Heart right ventricle (tissue), 16 donors: ENCODE data around the gene RAVER1. TPM values are rescaled to one million over a fixed set of nuclear protein-coding genes. Genes with fewer than 3 reads are reported as not detected.

Experiments
- ATAC-seq, 8 donors: fragments of 200-7000 bp; cut with Tn5 transposase; one replicate each; pipeline ENCODE4 v1.9.1; 2020; ENCODE audit warnings: mild to moderate bottlenecking in 8 of 8, moderate library complexity in 8 of 8, moderate number of reproducible peaks in 1 of 8
- DNase-seq, 2 donors: peaks; one replicate each; pipeline ENCODE4 v3.0.0-alpha.2; 2020
- H3K27ac ChIP-seq, 10 donors: fragments of 200-600 bp; sonication (generic) in 2 of 10; one replicate each; pipeline versions ENCODE4 v1.5.0 to v1.8.0; 2020 to 2022; ENCODE audit warnings: mild to moderate bottlenecking in 3 of 10
- H3K27me3 ChIP-seq, 7 donors: fragments of 200-600 bp; one replicate each; pipeline ENCODE4 v1.8.0; 2021 to 2022; ENCODE audit warnings: mild to moderate bottlenecking in 2 of 7
- H3K36me3 ChIP-seq, 9 donors: fragments of 200-600 bp; sonication (generic) in 1 of 9; one replicate each; pipeline versions ENCODE4 v1.5.0 to v1.8.0; 2020 to 2022; ENCODE audit warnings: mild to moderate bottlenecking in 2 of 9
- H3K4me1 ChIP-seq, 9 donors: fragments of 200-600 bp; sonication (generic) in 1 of 9; one replicate each; pipeline versions ENCODE4 v1.5.0 to v1.8.0; 2020 to 2022; ENCODE audit warnings: mild to moderate bottlenecking in 4 of 9
- H3K4me3 ChIP-seq, 10 donors: fragments of 200-600 bp; sonication (generic) in 2 of 10; one replicate each; pipeline versions ENCODE4 v1.5.0 to v1.8.0; 2020 to 2022; ENCODE audit warnings: mild to moderate bottlenecking in 7 of 10, moderate library complexity in 2 of 10
- H3K9me3 ChIP-seq, 11 donors: fragments of 200-600 bp in 10 of 11; sonication (generic) in 2 of 11; one replicate each; pipeline versions ENCODE4 v1.5.0 to v1.8.0; 2013 to 2022; ENCODE audit warnings: mild to moderate bottlenecking in 2 of 11, control low read depth in 1 of 11, moderate library complexity in 1 of 11
- WGBS, 2 donors: extraction: QIAGEN DNeasy Blood & Tissue Kit; methylation state at CpG; one replicate each; pipeline ENCODE4 v1.1.7; 2013; ENCODE audit warnings: inconsistent platforms in 1 of 2; 5-methylcytosine and 5-hydroxymethylcytosine counted together
- intact Hi-C, 10 donors: fragments of 100-400 bp; cut with DNase I; formaldehyde crosslinking; loops; one replicate each; pipeline versions ENCODE4 v1.11.1 to v1.14.2; 2022
- polyA plus RNA-seq, 2 donors: library from polyadenylated mRNA; stranded (reverse); fragments of 200-250 nt; gene quantifications; one replicate each; pipeline ENCODE4 v1.2.3, GENCODE V29; 2013
- total RNA-seq, 10 donors: library from RNA; stranded (reverse); fragmentation: NEBNext Ultra II Directional in 3 of 10; extraction: Animal tissue kit (Norgen Biotek cat#: 25700) in 3 of 10; gene quantifications; one replicate each; pipeline versions ENCODE4 v1.2.1 to v1.2.4, GENCODE V29; 2021 to 2023
- TF ChIP-seq, protein P1 (sequence below), 9 donors: fragments of 200-600 bp; sonication (generic) in 2 of 9; IDR thresholded peaks; one replicate each; pipeline versions ENCODE4 v1.5.0 to v1.8.0; 2021 to 2022; ENCODE audit warnings: antibody characterized with exemption in 9 of 9, mild to moderate bottlenecking in 5 of 9, moderate library complexity in 1 of 9
- donor health status: Arrhythmogenic right ventricular cardiomyopathy.
- donor health status: ischemic (EF 13 %, LVEDD 7.1; RV severe dilation, severe dysfunction).
- donor health status: healthy with polysubstance abuse.
- donor health status: DM: no; HTN: yes; CAD: no.
- donor health status: DM: no; HTN: no; CAD: no.
- donor health status: ischemic (EF 25% LVEDD 6.9; RV normal size, moderate dysfunction).
- donor health status: ischemic (EF 25% LVEDD 5.7; RV mildly dilated, moderate dysfunction).
- donor health status: healthy.
- donor health status: DM: yes; HTN: yes; CAD: no.
- donor health status: Ischemic cardiomyopathy.
- donor health status: ischemic (EF 35%, LVEDD 5.7; RV mildly dilated, moderate dysfunction).
- donor health status: nonischemic (EF 11% LVEDD 7.7; RV severe dilation, severe dysfunction).
- donor health status: DM: yes; HTN: yes; CAD: no.
- donor health status: PGD.
- donor health status: ischemic (EF 29% LVEDD 5.4; RV normal size, mild dysfunction).
- donor health status: nonischemic (EF 23%, LVEDD 6.1; RV moderate dilation, normal function).

The RAVER1 gene
- total and polyA plus RNA-seq, 12 donors: 5.1 to 16.9 (median 12.2) TPM

DNA sequence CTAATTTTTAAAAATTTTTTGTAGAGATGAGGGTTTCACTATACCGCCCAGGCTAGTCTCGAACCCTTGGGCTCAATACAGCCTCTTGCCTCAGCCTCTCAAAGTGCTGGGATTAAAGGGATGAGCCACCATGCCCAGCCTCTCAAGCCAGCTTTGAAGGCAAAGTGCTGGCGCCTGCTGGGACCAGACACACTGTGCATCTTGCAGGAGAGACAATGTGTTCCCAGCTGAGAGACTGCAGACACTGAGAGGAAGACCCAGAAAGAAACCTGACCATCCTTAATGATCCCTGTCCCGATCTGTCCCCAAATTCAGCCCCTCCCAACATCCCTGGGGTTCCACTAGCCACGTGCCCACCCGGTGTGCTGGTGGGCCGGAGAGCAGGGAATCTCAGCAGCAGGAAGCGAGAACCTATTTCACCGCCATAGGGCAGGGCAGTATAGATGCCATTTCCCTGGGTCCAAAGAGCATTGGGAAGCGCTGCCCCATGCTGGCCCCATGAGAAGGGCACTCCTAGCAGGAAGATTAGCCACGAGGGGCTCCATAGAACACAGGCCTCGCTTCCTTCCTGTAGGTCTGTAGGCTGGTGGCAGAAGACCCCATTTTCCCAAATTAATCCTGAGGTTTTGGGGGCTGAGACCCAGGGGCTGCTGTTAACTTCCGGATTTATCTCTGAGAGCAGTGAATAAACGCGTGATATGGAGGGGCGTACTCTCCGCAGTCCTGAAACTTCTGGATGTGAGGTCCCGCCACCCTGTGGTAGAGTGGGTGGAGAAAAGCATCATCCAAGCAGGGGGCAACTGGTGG, 968 bp downstream of the RAVER1 start:
- H3K9me3 ChIP-seq: no peaks in the 10 kb centered on the region
- peak overlapping the region in 9 of 10 donors; percentile 83 to 96 (median 91) for H3K27ac ChIP-seq
- 33 to 35% methylated on average over 18 of the region's 18 CpGs for WGBS, 2 donors
- no peak for DNase-seq
- TF ChIP-seq, protein P1, sequence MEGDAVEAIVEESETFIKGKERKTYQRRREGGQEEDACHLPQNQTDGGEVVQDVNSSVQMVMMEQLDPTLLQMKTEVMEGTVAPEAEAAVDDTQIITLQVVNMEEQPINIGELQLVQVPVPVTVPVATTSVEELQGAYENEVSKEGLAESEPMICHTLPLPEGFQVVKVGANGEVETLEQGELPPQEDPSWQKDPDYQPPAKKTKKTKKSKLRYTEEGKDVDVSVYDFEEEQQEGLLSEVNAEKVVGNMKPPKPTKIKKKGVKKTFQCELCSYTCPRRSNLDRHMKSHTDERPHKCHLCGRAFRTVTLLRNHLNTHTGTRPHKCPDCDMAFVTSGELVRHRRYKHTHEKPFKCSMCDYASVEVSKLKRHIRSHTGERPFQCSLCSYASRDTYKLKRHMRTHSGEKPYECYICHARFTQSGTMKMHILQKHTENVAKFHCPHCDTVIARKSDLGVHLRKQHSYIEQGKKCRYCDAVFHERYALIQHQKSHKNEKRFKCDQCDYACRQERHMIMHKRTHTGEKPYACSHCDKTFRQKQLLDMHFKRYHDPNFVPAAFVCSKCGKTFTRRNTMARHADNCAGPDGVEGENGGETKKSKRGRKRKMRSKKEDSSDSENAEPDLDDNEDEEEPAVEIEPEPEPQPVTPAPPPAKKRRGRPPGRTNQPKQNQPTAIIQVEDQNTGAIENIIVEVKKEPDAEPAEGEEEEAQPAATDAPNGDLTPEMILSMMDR (IDR thresholded peaks at IDR 0.05): peak in 1 of 9 donors; percentile 10
- peaks cover 0 to 53% (median 32%) of the 10 kb centered on the region in 9 donors for H3K36me3 ChIP-seq
- peak overlapping the region; percentile 60 to 94 (median 76) for H3K4me3 ChIP-seq
- intact Hi-C loops: loop anchor here in 6 of 10 donors (1.0 to 10.0 kb wide), 7 partner anchors 16 to 65 kb away; partner anchors contain the start of genes ICAM1 (in 5 of the 6), TYK2 (in 2 of the 6), FDX2 (in 1 of the 6) and ICAM4 (in 1 of the 6)
- ATAC-seq: no peak
- no peaks in the 10 kb centered on the region for H3K27me3 ChIP-seq
- H3K4me1 ChIP-seq: peaks cover 4 to 38% (median 31%) of the 10 kb centered on the region in 9 donors

- DNase-seq: no peak
- Histone ChIP-seq H3K36me3 (peaks cover 0 to 70% (median 55%) of the 10 kb centered on the region in 9 donors), H3K27me3 (no peaks in the 10 kb centered on the region), H3K9me3 (no peaks in the 10 kb centered on the region), H3K4me3 (no peak overlapping the region), H3K4me1 (peaks cover 4 to 29% (median 22%) of the 10 kb centered on the region in 9 donors), H3K27ac (no peak overlapping the region)
- intact Hi-C loops: loop anchor here in 1 of 10 donors (5.0 kb wide), 1 partner anchor 42 kb away; the partner anchor contains the start of genes ICAM4 and ICAM5
- TF ChIP-seq, protein P1 (IDR thresholded peaks at IDR 0.05): no peak
- WGBS, 2 donors: 94 to 97% methylated on average over 13 of the region's 13 CpGs
- no peak for ATAC-seq
Observed at GRCh38 chr19:10329555-10329954, 3.8 kb downstream of the RAVER1 start.

DNA sequence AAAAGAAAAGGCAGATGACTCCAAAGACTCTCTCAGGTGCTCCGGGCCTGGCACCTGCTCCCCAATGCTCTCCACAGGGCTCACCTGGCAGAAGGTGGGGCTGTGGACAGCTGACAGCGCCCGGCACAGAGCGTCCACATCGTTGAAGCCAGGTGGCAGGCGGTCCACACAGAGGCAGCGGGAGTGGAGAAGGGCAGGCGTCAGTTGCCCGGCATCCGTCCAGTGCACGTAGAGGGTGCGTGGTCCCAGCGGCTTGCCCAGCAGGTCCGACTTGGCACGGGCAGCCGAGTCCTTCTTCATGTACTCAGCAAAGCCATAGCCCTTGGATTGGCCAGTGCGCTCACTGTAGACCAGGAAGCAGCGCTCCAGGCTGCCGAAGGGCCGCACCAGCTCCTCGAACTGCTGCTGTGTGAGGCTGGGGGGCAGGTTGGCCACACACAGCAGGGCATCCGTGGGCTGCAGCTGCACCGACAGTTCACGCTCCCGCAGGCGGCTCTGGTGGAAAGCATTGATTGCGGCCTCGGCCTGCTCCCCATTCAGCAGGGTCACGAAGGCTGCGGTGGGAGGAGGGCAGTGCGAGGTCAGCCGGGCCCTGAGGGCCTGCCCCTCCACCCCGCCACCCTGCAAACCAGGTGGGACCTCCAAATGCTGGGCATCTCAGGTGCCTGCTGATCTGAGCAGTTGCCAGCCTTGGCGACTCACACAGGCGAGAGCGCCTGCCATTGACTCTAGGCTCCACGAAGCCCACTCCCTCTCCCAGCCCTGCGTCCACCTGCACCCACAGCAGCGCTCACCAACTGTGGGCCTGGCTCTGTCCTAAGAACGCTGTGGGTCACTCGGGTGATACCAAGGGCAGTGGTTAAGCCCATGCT, 4.5 kb downstream of the RAVER1 start:
- ATAC-seq (no peak), DNase-seq (no peak)
- H3K4me3 ChIP-seq: no peak overlapping the region
- intact Hi-C loops: loop anchor here in 1 of 10 donors (5.0 kb wide), 1 partner anchor 41 kb away; the partner anchor contains the start of genes ICAM4 and ICAM5
- no peaks in the 10 kb centered on the region for H3K27me3 ChIP-seq
- H3K9me3 ChIP-seq: no peaks in the 10 kb centered on the region
- peaks cover 4 to 22% (median 14%) of the 10 kb centered on the region in 9 donors for H3K4me1 ChIP-seq
- peaks cover 0 to 75% (median 63%) of the 10 kb centered on the region in 9 donors for H3K36me3 ChIP-seq
- TF ChIP-seq, protein P1 (IDR thresholded peaks at IDR 0.05): no peak
- WGBS, 2 donors: 96% methylated on average over 41 of the region's 41 CpGs
- no peak overlapping the region for H3K27ac ChIP-seq

- 87 to 93% methylated on average over 7 of the region's 7 CpGs for WGBS, 2 donors
- TF ChIP-seq, protein P1 (IDR thresholded peaks at IDR 0.05): no peak
- DNase-seq: no peak
- no peak for ATAC-seq
- no peak overlapping the region for H3K27ac ChIP-seq
- H3K27me3 ChIP-seq: no peaks in the 10 kb centered on the region
- H3K4me1 ChIP-seq: peaks cover 4 to 14% (median 13%) of the 10 kb centered on the region in 9 donors
- no peak overlapping the region for H3K4me3 ChIP-seq
- H3K9me3 ChIP-seq: no peaks in the 10 kb centered on the region
- intact Hi-C loops: loop anchor here in 1 of 10 donors (5.0 kb wide), 1 partner anchor 40 kb away; the partner anchor contains the start of genes ICAM4 and ICAM5
- H3K36me3 ChIP-seq: peaks cover 0 to 85% (median 73%) of the 10 kb centered on the region in 9 donors
Observed at GRCh38 chr19:10327793-10328192, 5.5 kb downstream of the RAVER1 start.
